Smooth muscle cell (in vitro differentiated cells): ENCODE results near the gene ELFN1. TPM values are rescaled to one million over a fixed set of nuclear protein-coding genes. Genes with fewer than 3 reads are reported as not detected.

Experiments used
- DNase-seq: peaks from one replicate; lab custom pipeline; 2025; ENCODE audit not compliant: unreplicated experiment; lab: John Stamatoyannopoulos, UW
- H2AFZ ChIP-seq: fragments of 200-600 bp; sonication (generic); 2 replicates; pipeline ENCODE4 v1.6.0; 2016; ENCODE audit warnings: antibody characterized with exemption, low read depth, mild to moderate bottlenecking
- H3F3A ChIP-seq: fragments of 200-600 bp; sonication (generic); 2 replicates; pipeline ENCODE4 v1.6.0; 2017; ENCODE audit warnings: antibody characterized with exemption, low read depth
- H3K27ac ChIP-seq: fragments of 200-600 bp; sonication (generic); 2 replicates; pipeline ENCODE4 v1.5.1; 2016; ENCODE audit warnings: low read depth, mild to moderate bottlenecking
- H3K27me3 ChIP-seq: fragments of 200-600 bp; sonication (generic); 2 replicates; pipeline ENCODE4 v1.6.1; 2016; ENCODE audit warnings: low read depth, mild to moderate bottlenecking
- H3K36me3 ChIP-seq: fragments of 200-600 bp; sonication (generic); 2 replicates; pipeline ENCODE4 v1.5.1; 2016; ENCODE audit warnings: low read depth
- H3K4me1 ChIP-seq: fragments of 200-600 bp; sonication (generic); 2 replicates; pipeline ENCODE4 v1.5.1; 2016; ENCODE audit warnings: low read depth
- H3K4me2 ChIP-seq: fragments of 200-600 bp; sonication (generic); 2 replicates; pipeline ENCODE4 v1.6.0; 2016; ENCODE audit warnings: mild to moderate bottlenecking
- H3K4me3 ChIP-seq: fragments of 200-600 bp; sonication (generic); 2 replicates; pipeline ENCODE4 v1.5.1; 2016; ENCODE audit warnings: mild to moderate bottlenecking
- H3K79me2 ChIP-seq: fragments of 200-600 bp; sonication (generic); 2 replicates; pipeline ENCODE4 v1.6.0; 2016; ENCODE audit warnings: low read depth, mild to moderate bottlenecking
- H3K9ac ChIP-seq: fragments of 200-600 bp; sonication (generic); 2 replicates; pipeline ENCODE4 v1.6.0; 2016; ENCODE audit warnings: low read depth
- H3K9me3 ChIP-seq: fragments of 200-600 bp; sonication (generic); replicated peaks from 2 replicates; pipeline ENCODE4 v1.5.1; 2016; ENCODE audit warnings: low read depth
- H4K20me1 ChIP-seq: fragments of 200-600 bp; sonication (generic); 2 replicates; pipeline ENCODE4 v1.6.0; 2016; ENCODE audit warnings: low read depth
- CTCF ChIP-seq: fragments of 200-600 bp; sonication (generic); IDR thresholded peaks from 2 replicates; pipeline ENCODE4 v1.5.1; 2017; ENCODE audit warnings: borderline replicate concordance, mild to moderate bottlenecking, antibody characterized with exemption; ENCODE audit not compliant: insufficient read depth, poor library complexity, severe bottlenecking
- WGBS: methylation state at CpG from one replicate; pipeline ENCODE4 v1.1.7; 2016; ENCODE audit warnings: low lambda C conversion rate; 5-methylcytosine and 5-hydroxymethylcytosine counted together
- polyA plus RNA-seq: library from polyadenylated mRNA; unstranded; fragments of >200 nt; fragmentation: Nextera tagmentation; extraction: Ambion mirVana; gene quantifications from 2 replicates; pipeline ENCODE4 v1.2.1, GENCODE V29; 2016
- total RNA-seq: library from RNA; depleted of rRNA; stranded (reverse); fragments of >200 nt; gene quantifications from 2 replicates; pipeline ENCODE4 v1.2.3, GENCODE V29; 2014

The ELFN1 gene
- total and polyA plus RNA-seq, 2 experiments from 2014 or later: 4.2 to 6.2 TPM

GRCh38 chr7:1645476-1645875, 24.6 kb upstream of the ELFN1 start:
- H3K4me1 ChIP-seq: no peaks in the 10 kb centered on the region
- no peak overlapping the region for H3K4me3 ChIP-seq
- no peak for TF ChIP-seq CTCF
- H3K9me3 ChIP-seq: no peaks in the 10 kb centered on the region
- no peaks in the 10 kb centered on the region for H3K79me2 ChIP-seq
- no peak overlapping the region for H2AFZ ChIP-seq
- no peaks in the 10 kb centered on the region for H3K27me3 ChIP-seq
- no peak overlapping the region for H3K4me2 ChIP-seq
- H3K9ac ChIP-seq: no peak overlapping the region
- H3F3A ChIP-seq: no peaks in the 10 kb centered on the region
- no peaks in the 10 kb centered on the region for H3K36me3 ChIP-seq
- H4K20me1 ChIP-seq: no peaks in the 10 kb centered on the region
- no peak overlapping the region for H3K27ac ChIP-seq
- WGBS: 94% methylated on average over 13 of the region's 13 CpGs
- DNase-seq: no peak

GRCh38 chr7:1646391-1646790, 23.7 kb upstream of the ELFN1 start:
- Histone ChIP-seq H3K4me3 (no peak overlapping the region), H3K9me3 (no peaks in the 10 kb centered on the region), H3K4me2 (no peak overlapping the region), H3K9ac (no peak overlapping the region), H3K36me3 (no peaks in the 10 kb centered on the region), H4K20me1 (no peaks in the 10 kb centered on the region), H3K4me1 (no peaks in the 10 kb centered on the region), H3K27me3 (no peaks in the 10 kb centered on the region), H3K79me2 (no peaks in the 10 kb centered on the region), H3F3A (no peaks in the 10 kb centered on the region), H2AFZ (no peak overlapping the region), H3K27ac (no peak overlapping the region)
- no peak for TF ChIP-seq CTCF
- 96% methylated on average over 8 of the region's 8 CpGs for WGBS
- no peak for DNase-seq

GRCh38 chr7:1646957-1647891, 22.9 kb upstream of the ELFN1 start:
- no peaks in the 10 kb centered on the region for H3K27me3 ChIP-seq
- H3K79me2 ChIP-seq: no peaks in the 10 kb centered on the region
- H4K20me1 ChIP-seq: no peaks in the 10 kb centered on the region
- no peaks in the 10 kb centered on the region for H3K4me1 ChIP-seq
- no peaks in the 10 kb centered on the region for H3K9me3 ChIP-seq
- no peak overlapping the region for H3K4me2 ChIP-seq
- WGBS: 94% methylated on average over 48 of the region's 48 CpGs
- no peak overlapping the region for H2AFZ ChIP-seq
- TF ChIP-seq CTCF: no peak
- no peak for DNase-seq
- no peak overlapping the region for H3K27ac ChIP-seq
- H3K9ac ChIP-seq: no peak overlapping the region
- H3K36me3 ChIP-seq: no peaks in the 10 kb centered on the region
- H3K4me3 ChIP-seq: no peak overlapping the region
- no peaks in the 10 kb centered on the region for H3F3A ChIP-seq
